Stimulated activated CD8-positive, alpha-beta memory T cell treated with anti-CD3 and anti-CD28 coated beads, Interleukin-4, amount 100 ng/mL, for 1 hour (primary cell): ENCODE data around the gene NYAP1.
"Not testable (repeated sequence)": the region's sequence is repeated elsewhere in the genome, so short reads cannot be mapped to it uniquely, and the experiment has no call there.

Source experiments
- DNase-seq, 2 donors: peaks; one replicate each; pipeline ENCODE4 v3.0.0-alpha.2; 2020; ENCODE audit warnings: low read depth in 2 of 2, low spot score in 1 of 2

Gene NYAP1

GRCh38 chr7:100481466-100481865 is 2.3 kb upstream of the NYAP1 start:
- no peak for DNase-seq

GRCh38 chr7:100482728-100483089 is 1.0 kb upstream of the NYAP1 start:
- no peak for DNase-seq

DNA sequence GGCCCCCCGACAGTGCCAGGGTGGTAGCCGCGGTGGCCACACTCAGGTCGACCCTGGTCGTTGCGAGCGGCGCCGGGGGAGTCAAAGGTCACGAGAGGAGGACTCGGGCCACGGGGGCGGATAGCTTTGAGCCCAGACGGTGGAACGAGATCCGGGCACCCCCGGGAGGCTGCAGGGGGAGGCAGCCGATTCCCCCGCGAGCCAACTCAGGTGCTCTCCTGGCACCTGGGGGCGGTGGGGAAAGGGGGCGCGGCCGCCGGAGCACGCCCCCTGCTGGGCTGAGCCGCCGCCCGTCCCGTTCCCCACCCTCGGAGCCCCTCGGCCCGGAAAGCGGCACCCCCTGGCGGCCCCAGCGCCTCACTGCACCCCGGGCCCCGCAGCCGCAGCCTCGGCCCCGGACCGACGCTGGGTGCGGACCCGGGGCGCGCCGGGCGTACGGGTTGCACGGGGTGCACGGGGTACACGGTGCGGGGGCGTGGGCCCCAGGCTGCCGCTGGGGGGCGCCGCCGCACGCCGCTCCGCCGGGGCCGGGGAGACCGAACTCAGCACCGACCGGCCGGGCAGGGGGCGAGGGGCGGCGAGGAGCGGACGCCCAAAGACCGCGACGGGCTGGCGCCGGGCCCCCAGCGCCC is 521 bp upstream of the NYAP1 start:
- DNase-seq: peak; percentile 55 to 70

GRCh38 chr7:100484673-100485045 is 932 bp downstream of the NYAP1 start:
- no peak for DNase-seq

GRCh38 chr7:100485471-100485876 is 1.7 kb downstream of the NYAP1 start:
- no peak for DNase-seq

- no peak for DNase-seq
These were observed 2.4 kb downstream of the NYAP1 start for GRCh38 chr7:100486111-100486636.

DNA sequence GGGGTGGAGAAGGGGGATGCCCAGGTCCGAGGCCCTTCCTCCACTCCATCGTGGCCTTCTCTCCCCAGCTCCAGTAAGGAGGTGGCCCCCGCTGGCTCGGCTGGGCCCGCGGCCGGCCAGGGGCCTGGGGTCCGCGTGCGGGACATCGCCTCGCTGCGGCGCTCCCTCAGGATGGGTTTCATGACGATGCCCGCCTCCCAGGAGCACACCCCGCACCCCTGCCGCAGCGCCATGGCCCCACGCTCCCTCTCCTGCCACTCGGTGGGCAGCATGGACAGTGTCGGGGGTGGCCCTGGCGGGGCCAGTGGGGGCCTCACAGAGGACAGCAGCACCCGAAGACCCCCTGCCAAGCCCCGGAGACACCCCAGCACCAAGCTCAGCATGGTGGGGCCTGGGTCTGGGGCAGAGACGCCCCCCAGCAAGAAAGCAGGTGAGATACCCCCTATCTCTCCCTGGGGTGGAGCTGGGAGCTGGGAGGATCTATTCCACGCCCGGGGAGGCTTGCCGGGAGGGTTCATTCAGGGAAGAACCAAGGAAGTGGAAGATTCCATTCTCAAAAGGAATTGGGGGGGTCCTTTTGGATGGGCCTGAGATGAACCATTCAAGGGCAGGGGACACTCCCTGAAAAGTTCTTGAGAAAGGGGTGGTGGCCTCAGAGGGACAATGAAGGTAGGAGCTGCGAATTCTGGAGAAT is 3.2 kb downstream of the NYAP1 start:
- no peak for DNase-seq

- DNase-seq: no peak
These were observed 4.8 kb downstream of the NYAP1 start for GRCh38 chr7:100488333-100489095.

DNA sequence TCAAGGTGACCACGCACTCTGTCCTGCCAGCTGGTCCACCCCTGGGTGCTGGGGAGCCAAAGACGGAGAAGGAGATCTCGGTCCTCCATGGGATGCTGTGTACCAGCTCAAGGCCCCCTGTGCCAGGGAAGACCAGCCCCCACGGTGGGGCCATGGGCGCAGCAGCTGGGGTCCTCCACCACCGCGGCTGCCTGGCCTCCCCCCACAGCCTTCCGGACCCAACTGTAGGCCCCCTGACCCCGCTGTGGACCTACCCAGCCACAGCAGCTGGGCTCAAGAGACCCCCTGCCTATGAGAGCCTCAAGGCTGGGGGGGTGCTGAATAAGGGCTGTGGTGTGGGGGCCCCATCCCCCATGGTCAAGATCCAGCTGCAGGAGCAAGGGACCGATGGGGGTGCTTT is 5.4 kb downstream of the NYAP1 start:
- DNase-seq: no peak

- DNase-seq: no peak
These were observed 6.1 kb downstream of the NYAP1 start for GRCh38 chr7:100489824-100490223.

GRCh38 chr7:100490483-100491191 is 6.9 kb downstream of the NYAP1 start:
- DNase-seq: no peak

GRCh38 chr7:100491192-100491578 is 7.5 kb downstream of the NYAP1 start:
- no peak for DNase-seq

DNA sequence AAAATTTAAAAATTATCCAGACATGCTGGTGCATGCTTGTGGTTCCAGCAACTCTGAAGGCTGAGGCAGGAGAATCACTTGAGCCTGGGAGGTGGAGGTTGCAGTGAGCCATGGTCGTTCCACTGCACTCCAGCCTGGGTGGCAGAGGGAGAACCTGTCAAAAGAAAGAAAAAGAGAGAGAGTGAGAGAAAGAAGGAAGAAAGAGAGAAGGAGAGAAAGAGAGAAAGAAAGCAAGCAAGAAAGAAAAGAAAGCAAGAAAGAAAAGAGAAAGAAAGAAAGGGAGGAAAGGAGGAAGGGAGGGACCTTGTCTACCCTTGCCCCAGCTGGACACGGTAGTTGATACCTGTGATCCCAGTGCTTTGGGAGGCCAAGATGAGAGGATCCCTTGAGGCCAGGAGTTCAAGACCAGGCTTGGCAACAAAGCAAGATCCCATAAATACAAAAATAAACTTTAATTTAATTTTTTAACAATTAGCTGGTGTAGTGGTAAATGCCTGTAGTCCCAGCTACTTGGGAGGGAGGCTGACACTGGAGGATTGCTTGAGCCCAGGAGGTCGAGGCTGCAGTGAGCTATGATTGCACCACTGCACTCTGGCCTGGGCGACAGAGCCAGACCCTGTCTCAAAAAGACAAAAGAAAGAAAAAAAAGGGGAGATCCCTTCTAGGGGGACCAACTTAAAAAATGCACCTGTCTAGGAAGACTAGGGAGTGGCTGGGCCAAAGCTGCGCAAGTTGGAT is 9.2 kb downstream of the NYAP1 start:
- DNase-seq: no peak

DNA sequence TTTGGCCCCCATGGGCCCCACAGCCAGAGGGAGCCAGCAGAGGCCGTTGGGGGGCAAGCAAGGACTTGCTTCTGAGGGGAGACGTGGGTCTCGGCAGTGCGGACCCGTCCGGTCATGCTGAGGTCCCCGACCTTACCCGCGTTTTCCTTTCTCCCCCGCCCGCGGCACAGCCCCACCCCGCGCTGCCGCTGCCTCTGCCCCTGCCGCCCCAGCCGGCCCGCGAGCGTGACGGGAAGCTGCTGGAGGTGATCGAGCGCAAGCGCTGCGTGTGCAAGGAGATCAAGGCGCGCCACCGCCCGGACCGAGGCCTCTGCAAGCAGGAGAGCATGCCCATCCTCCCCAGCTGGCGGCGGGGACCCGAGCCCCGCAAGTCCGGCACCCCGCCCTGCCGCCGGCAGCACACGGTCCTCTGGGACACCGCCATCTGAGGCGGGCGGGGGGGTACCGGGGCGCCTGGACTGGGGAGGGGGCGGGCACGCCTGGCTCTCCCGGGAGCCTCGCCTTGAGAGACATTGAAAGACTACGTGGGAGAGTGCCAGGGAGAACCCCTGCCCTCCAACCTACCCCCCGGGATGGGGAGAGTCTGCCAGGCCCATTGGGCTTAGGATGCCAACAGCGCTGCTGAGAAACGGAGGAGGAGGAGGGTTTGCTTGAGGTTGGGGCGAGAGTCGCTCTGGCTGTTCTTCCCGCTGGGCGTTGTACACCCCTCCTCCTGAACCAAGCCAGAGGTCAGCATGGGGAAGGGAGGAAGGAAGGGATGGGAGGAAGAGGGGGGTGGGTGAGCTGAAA is 9.9 kb downstream of the NYAP1 start:
- DNase-seq: no peak

GRCh38 chr7:100496509-100496908 is 12.8 kb downstream of the NYAP1 start:
- DNase-seq: no peak

GRCh38 chr7:100500743-100501142 is 17.0 kb downstream of the NYAP1 start:
- DNase-seq: not testable (repeated sequence)

GRCh38 chr7:100504031-100504430 is 20.3 kb downstream of the NYAP1 start:
- not testable (repeated sequence) for DNase-seq

GRCh38 chr7:100504887-100505611 is 21.3 kb downstream of the NYAP1 start:
- DNase-seq: no peak

DNA sequence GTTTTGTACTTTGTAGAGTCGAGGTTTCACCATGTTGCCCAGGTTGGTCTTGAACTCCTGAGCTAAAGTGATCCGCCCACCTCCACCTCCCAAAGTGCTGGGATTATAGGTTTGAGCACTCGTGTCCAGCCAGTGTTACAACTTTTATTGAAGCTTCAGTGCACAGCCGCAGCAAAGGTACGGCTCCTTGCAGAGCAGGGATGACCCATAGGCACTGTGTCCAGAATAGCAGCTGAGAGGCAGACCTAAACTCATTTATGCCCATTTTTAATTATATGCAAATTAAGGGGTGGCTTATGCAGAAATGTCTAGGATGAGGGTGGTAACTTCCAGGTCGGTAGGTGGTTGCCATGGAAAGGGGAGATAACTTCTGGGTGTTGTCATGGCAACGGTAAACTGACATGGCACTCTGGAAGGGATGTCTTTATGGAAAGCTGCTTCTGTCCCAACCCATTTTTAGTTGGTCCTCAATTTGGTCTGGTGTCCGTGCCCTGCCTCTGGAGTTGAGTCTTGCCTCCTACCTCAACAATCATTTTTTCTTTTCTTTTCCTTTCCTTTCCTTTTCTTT is 22.7 kb downstream of the NYAP1 start:
- no peak for DNase-seq
